WTC11 (cell line): ENCODE measurements around the gene FCN2. TPM values are rescaled to one million over a fixed set of nuclear protein-coding genes. Genes with fewer than 3 reads are reported as not detected.

ENCODE experiments used
- ATAC-seq: fragments of 200-7000 bp; cut with Tn5 transposase; 2 replicates; pipeline ENCODE4 v1.10.0; 2021; ENCODE audit warnings: mild to moderate bottlenecking, moderate library complexity
- CTCF ChIA-PET: fragments of 300-600 bp; sonication (Branson Sonifier 250); formaldehyde crosslinking; loops from one replicate; lab custom pipeline; 2021; ENCODE audit warnings: antibody characterized with exemption; lab: Charles Lee
- POLR2A ChIA-PET: fragments of 350-600 bp; sonication (Branson Sonifier 250); formaldehyde crosslinking; loops from one replicate; lab custom pipeline; 2021; ENCODE audit warnings: antibody characterized with exemption; lab: Charles Lee
- DNase-seq: peaks from one replicate; pipeline ENCODE4 v3.0.0; 2021; ENCODE audit warnings: low spot score
- H3K27ac Mint-ChIP-seq: 2 replicates; pipeline ENCODE4 v1.8.0; 2021; ENCODE audit warnings: mixed read lengths
- H3K27me3 Mint-ChIP-seq: 2 replicates; pipeline ENCODE4 v1.8.0; 2021; ENCODE audit warnings: low read depth, mild to moderate bottlenecking, moderate library complexity, mixed read lengths
- H3K36me3 Mint-ChIP-seq: 2 replicates; pipeline ENCODE4 v1.8.0; 2021; ENCODE audit warnings: mixed read lengths
- H3K4me1 Mint-ChIP-seq: 2 replicates; pipeline ENCODE4 v1.8.0; 2022; ENCODE audit warnings: mixed read lengths
- H3K4me3 Mint-ChIP-seq: 2 replicates; pipeline ENCODE4 v1.8.0; 2021; ENCODE audit warnings: mild to moderate bottlenecking, moderate library complexity, mixed read lengths
- H3K9me3 Mint-ChIP-seq: 2 replicates; pipeline ENCODE4 v1.8.0; 2021; ENCODE audit warnings: mixed read lengths
- CREB1 ChIP-seq: sonication (generic); formaldehyde crosslinking; IDR thresholded peaks from 2 replicates; pipeline ENCODE4 v1.8.0; 2023; ENCODE audit warnings: mild to moderate bottlenecking, missing genetic modification reagents
- ELF4 ChIP-seq: sonication (generic); formaldehyde crosslinking; IDR thresholded peaks from 2 replicates; pipeline ENCODE4 v1.8.1; 2022; ENCODE audit warnings: low read depth, mild to moderate bottlenecking, moderate library complexity, missing genetic modification reagents
- NFYB ChIP-seq: sonication (generic); formaldehyde crosslinking; conservative IDR thresholded peaks from 2 replicates; pipeline ENCODE4 v1.8.0; 2022; ENCODE audit warnings: low read depth, missing genetic modification reagents
- TEAD1 ChIP-seq: sonication (generic); formaldehyde crosslinking; IDR thresholded peaks from 2 replicates; pipeline ENCODE4 v1.8.0; 2022; ENCODE audit warnings: mild to moderate bottlenecking, missing genetic modification reagents
- ZBTB21 ChIP-seq: sonication (generic); formaldehyde crosslinking; IDR thresholded peaks from 2 replicates; pipeline ENCODE4 v1.8.1; 2023; ENCODE audit warnings: mild to moderate bottlenecking, missing genetic modification reagents, borderline replicate concordance
- ZNF263 ChIP-seq: sonication (generic); formaldehyde crosslinking; IDR thresholded peaks from 2 replicates; pipeline ENCODE4 v1.8.1; 2022; ENCODE audit warnings: low read depth, mild to moderate bottlenecking, moderate library complexity, missing genetic modification reagents
- total RNA-seq: library from RNA; stranded (reverse); gene quantifications from 3 replicates; pipeline ENCODE4 v1.2.3, GENCODE V29; 2021
- TF ChIP-seq, protein P1 (sequence below): fragments of 250-450 bp; sonication (Bioruptor Pico); IDR thresholded peaks from 2 replicates; pipeline ENCODE4 v1.9.0; 2021; ENCODE audit warnings: mild to moderate bottlenecking
- TF ChIP-seq, protein P2 (sequence below): sonication (generic); formaldehyde crosslinking; IDR thresholded peaks from 2 replicates; pipeline ENCODE4 v1.8.1; 2022; ENCODE audit warnings: mild to moderate bottlenecking, moderate library complexity, missing genetic modification reagents
- TF ChIP-seq, protein P3 (sequence below): sonication (generic); formaldehyde crosslinking; IDR thresholded peaks from 2 replicates; pipeline ENCODE4 v1.8.1; 2023; ENCODE audit warnings: mild to moderate bottlenecking, missing genetic modification reagents, moderate library complexity
- TF ChIP-seq, protein P4 (sequence below): sonication (generic); formaldehyde crosslinking; IDR thresholded peaks from 2 replicates; pipeline ENCODE4 v1.8.1; 2023; ENCODE audit warnings: mild to moderate bottlenecking, missing genetic modification reagents, borderline replicate concordance

Gene FCN2
- total RNA-seq, 1 experiment from 2014 or later = not detected

DNA sequence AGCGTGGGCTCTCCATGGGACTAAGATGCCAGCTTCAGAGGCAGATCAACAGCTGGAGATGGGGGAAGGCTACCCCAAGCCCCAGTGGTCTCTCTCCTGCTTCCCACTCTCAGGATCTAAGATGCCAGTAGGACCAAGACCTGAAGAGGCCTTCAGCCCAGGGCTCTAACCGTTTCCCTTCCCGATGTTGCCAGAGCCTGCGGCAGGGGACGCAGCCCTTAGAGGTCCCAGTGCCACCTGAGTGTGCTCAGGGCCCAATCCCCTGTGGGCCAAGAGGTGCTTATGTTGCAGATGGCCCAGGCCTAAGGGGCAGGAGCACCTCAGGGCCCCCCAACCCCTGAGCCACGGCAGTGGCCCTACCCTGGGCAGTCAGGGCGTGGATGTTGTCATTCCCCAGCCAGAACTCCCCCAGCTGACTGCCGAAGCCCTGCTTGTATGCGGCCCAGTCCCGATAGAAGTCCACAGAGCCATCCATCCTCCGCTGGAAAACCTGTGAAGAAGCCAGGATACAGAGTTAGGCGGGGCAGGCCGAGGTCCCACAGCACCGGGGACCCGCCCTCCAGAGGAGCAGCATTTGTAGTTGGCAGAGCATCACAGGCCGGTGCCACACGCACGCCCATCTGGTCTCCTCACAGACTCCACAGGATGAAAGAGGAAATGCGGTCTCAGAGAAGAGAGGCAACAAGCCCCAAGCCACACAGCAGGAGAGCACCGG is 31.7 kb downstream of the FCN2 start (continued):
- TF ChIP-seq, protein P1, sequence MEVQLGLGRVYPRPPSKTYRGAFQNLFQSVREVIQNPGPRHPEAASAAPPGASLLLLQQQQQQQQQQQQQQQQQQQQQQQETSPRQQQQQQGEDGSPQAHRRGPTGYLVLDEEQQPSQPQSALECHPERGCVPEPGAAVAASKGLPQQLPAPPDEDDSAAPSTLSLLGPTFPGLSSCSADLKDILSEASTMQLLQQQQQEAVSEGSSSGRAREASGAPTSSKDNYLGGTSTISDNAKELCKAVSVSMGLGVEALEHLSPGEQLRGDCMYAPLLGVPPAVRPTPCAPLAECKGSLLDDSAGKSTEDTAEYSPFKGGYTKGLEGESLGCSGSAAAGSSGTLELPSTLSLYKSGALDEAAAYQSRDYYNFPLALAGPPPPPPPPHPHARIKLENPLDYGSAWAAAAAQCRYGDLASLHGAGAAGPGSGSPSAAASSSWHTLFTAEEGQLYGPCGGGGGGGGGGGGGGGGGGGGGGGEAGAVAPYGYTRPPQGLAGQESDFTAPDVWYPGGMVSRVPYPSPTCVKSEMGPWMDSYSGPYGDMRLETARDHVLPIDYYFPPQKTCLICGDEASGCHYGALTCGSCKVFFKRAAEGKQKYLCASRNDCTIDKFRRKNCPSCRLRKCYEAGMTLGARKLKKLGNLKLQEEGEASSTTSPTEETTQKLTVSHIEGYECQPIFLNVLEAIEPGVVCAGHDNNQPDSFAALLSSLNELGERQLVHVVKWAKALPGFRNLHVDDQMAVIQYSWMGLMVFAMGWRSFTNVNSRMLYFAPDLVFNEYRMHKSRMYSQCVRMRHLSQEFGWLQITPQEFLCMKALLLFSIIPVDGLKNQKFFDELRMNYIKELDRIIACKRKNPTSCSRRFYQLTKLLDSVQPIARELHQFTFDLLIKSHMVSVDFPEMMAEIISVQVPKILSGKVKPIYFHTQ (CRISPR knock-in tag) = no peak
- TF ChIP-seq, all 79 proteins: peak for 0

DNA sequence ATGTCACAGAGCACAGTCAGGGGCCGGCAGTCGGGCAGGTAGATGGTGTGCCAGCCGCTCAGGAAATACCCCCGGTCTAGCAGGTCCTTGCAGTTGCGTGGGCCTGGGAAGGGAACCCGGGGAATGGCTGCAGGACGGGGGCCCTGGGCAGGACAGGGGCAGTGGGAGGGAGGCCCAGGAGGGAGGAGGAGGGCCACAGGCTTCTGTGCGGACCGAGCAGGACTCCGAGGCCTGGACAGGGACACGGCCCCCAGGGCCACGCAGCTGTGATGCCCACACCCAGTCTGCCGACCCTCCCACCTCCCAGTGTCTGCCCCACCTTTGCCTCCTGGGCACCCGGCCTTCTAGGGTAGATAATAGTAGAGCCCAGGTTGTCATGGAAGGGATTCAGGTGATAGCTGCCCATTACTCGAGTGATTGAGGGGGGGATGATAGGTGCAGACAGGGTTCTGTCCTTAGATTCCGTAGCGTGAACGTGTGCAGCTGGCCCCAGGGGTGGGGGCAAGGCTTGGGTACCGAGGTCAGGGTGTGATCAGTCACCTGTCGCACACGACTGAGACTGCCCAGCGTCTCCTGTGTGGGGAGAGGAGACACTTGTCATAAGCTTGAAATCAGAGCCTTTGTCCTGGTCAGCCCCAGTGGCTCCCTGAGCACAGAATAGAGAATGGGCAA is 32.6 kb downstream of the FCN2 start:
- no peak for ATAC-seq
- ChIA-PET POLR2A (no interaction called here), CTCF (no interaction called here)

DNA sequence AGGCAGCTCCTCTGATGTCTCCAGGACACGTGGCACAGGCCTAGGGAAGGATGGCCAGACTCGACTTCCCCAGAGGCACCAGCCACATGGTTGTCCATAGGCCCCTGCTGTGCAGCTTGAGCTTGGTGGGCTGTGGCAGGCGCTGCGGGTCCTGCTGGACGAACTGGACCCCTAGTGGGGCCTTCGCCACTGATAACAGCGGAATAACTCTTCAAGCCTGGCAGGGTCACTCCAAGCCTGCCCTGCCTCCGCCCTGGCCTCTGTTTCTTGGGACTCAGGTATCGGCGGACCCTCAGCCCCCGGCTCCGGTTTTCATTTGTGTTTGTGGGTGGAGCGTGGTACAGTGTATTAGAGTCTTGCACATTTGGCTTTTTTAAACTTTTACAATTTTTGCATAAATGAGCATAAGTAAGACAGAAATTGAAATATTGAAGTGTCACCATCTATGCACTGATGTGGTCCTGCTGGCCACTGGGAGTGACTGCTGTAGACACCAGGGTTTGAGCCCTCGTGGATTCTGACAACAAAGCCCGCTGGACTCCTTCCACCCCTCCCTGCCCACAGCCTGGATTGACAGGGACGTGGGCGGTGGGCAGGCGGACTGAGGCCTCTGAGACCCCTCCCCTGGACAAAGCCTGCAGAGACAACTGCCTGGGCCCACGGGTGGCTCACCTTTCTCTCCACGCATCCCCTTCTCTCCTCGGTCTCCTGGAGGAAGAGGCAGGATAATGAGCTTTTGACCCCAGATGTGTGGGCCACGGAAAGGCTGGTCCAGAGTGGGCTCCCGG is 33.3 kb downstream of the FCN2 start:
- ATAC-seq = no peak
- Mint-ChIP-seq H3K27me3 (no peaks in the 10 kb centered on the region), H3K36me3 (0 out of 2 replicates have a peak, but pooled peaks cover 1% of the 10 kb centered on the region), H3K27ac (no peak overlapping the region), H3K9me3 (peaks cover 8% of the 10 kb centered on the region), H3K4me3 (no peak overlapping the region), H3K4me1 (no peaks in the 10 kb centered on the region)
- TF ChIP-seq, protein P2, sequence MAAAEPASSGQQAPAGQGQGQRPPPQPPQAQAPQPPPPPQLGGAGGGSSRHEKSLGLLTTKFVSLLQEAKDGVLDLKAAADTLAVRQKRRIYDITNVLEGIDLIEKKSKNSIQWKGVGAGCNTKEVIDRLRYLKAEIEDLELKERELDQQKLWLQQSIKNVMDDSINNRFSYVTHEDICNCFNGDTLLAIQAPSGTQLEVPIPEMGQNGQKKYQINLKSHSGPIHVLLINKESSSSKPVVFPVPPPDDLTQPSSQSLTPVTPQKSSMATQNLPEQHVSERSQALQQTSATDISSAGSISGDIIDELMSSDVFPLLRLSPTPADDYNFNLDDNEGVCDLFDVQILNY (CRISPR knock-in tag) = no peak
- TF ChIP-seq ZBTB21 (CRISPR knock-in tag) = no peak
- TF ChIP-seq TEAD1 (CRISPR knock-in tag) = no peak
- no peak for TF ChIP-seq ELF4
- TF ChIP-seq ZNF263 (CRISPR knock-in tag) = no peak
- TF ChIP-seq NFYB (CRISPR knock-in tag) = no peak
- POLR2A ChIA-PET = no interaction called here
- no peak for DNase-seq
- CTCF ChIA-PET = no interaction called here

More for the DNA sequence above, 32.6 kb downstream of the FCN2 start:
- TF ChIP-seq, protein P3, sequence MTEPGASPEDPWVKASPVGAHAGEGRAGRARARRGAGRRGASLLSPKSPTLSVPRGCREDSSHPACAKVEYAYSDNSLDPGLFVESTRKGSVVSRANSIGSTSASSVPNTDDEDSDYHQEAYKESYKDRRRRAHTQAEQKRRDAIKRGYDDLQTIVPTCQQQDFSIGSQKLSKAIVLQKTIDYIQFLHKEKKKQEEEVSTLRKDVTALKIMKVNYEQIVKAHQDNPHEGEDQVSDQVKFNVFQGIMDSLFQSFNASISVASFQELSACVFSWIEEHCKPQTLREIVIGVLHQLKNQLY (CRISPR knock-in tag) = no peak
- TF ChIP-seq CREB1 (CRISPR knock-in tag) = no peak
- TF ChIP-seq, protein P2 (CRISPR knock-in tag) = no peak
- TF ChIP-seq, protein P4, sequence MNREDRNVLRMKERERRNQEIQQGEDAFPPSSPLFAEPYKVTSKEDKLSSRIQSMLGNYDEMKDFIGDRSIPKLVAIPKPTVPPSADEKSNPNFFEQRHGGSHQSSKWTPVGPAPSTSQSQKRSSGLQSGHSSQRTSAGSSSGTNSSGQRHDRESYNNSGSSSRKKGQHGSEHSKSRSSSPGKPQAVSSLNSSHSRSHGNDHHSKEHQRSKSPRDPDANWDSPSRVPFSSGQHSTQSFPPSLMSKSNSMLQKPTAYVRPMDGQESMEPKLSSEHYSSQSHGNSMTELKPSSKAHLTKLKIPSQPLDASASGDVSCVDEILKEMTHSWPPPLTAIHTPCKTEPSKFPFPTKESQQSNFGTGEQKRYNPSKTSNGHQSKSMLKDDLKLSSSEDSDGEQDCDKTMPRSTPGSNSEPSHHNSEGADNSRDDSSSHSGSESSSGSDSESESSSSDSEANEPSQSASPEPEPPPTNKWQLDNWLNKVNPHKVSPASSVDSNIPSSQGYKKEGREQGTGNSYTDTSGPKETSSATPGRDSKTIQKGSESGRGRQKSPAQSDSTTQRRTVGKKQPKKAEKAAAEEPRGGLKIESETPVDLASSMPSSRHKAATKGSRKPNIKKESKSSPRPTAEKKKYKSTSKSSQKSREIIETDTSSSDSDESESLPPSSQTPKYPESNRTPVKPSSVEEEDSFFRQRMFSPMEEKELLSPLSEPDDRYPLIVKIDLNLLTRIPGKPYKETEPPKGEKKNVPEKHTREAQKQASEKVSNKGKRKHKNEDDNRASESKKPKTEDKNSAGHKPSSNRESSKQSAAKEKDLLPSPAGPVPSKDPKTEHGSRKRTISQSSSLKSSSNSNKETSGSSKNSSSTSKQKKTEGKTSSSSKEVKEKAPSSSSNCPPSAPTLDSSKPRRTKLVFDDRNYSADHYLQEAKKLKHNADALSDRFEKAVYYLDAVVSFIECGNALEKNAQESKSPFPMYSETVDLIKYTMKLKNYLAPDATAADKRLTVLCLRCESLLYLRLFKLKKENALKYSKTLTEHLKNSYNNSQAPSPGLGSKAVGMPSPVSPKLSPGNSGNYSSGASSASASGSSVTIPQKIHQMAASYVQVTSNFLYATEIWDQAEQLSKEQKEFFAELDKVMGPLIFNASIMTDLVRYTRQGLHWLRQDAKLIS (CRISPR knock-in tag) = no peak
- H3K9me3 Mint-ChIP-seq = peaks cover under 1% of the 10 kb centered on the region; the same call in 1 of the 2 replicates
- H3K4me1 Mint-ChIP-seq = no peaks in the 10 kb centered on the region
- no peak for DNase-seq
- no peak overlapping the region for H3K4me3 Mint-ChIP-seq
- H3K27ac Mint-ChIP-seq = no peak overlapping the region
- H3K36me3 Mint-ChIP-seq = no peaks in the 10 kb centered on the region
- no peaks in the 10 kb centered on the region for H3K27me3 Mint-ChIP-seq
